Testis (tissue), 3 donors: ENCODE results near the gene CSRP1. TPM values are rescaled to one million over a fixed set of nuclear protein-coding genes. Genes with fewer than 3 reads are reported as not detected.
"Not testable (repeated sequence)": the region's sequence is repeated elsewhere in the genome, so short reads cannot be mapped to it uniquely, and the experiment has no call there.

Experiments
- DNase-seq: peaks from one replicate; pipeline ENCODE4 v3.0.0-alpha.2; 2019
- H3K27ac ChIP-seq, 2 donors: fragments of 200-600 bp; sonication (generic); one replicate each; pipeline ENCODE4 v1.5.1; 2019
- H3K27me3 ChIP-seq: fragments of 200-600 bp; sonication (generic); one replicate; pipeline ENCODE4 v1.5.1; 2019
- H3K36me3 ChIP-seq: fragments of 200-600 bp; sonication (generic); one replicate; pipeline ENCODE4 v1.5.1; 2017; ENCODE audit warnings: low read depth; ENCODE audit errors: missing control alignments
- H3K4me1 ChIP-seq: fragments of 200-600 bp; sonication (generic); one replicate; pipeline ENCODE4 v1.5.1; 2019
- H3K4me3 ChIP-seq, 2 donors: fragments of 200-600 bp; sonication (generic); one replicate each; pipeline ENCODE4 v1.5.1; 2017 to 2019
- H3K9me3 ChIP-seq: fragments of 200-600 bp; sonication (generic); one replicate; pipeline ENCODE4 v1.5.1; 2017
- POLR2A ChIP-seq: fragments of 450-650 bp; IDR thresholded peaks from one replicate; pipeline ENCODE4 v1.6.1; 2017; ENCODE audit warnings: antibody characterized with exemption, mild to moderate bottlenecking, moderate library complexity
- WGBS, 2 donors: methylation state at CpG; one replicate each; pipeline ENCODE4 v1.1.5; 2018; 5-methylcytosine and 5-hydroxymethylcytosine counted together
- intact Hi-C: fragments of 100-400 bp; cut with DNase I; formaldehyde crosslinking; loops from one replicate; pipeline ENCODE4 v1.15.1; 2023; ENCODE audit warnings: low total_unique reads
- polyA plus RNA-seq: library from polyadenylated mRNA; stranded (reverse); fragments of 350-450 nt; fragmentation: Illumina TruSeq; extraction: RNeasy Lipid Tissue Mini Kit (QIAGEN cat#74804); gene quantifications from one replicate; pipeline ENCODE4 v1.2.3, GENCODE V29; 2014; ENCODE audit warnings: low read depth, low replicate concordance; ENCODE audit not compliant: insufficient read depth
- total RNA-seq, 2 donors: library from RNA; depleted of rRNA; stranded (reverse); fragments of >200 nt; gene quantifications; one replicate each; pipeline ENCODE4 v1.2.3, GENCODE V29; 2016
- TF ChIP-seq, protein P1 (sequence below), 3 experiments: fragments of 450-650 bp in 2 of 3; fragments of 200-600 bp in 1 of 3; sonication (generic) in 1 of 3; IDR thresholded peaks; one replicate each; pipeline ENCODE4 v1.5.1; 2016 to 2019; ENCODE audit warnings: antibody characterized with exemption in 3 of 3, mild to moderate bottlenecking in 2 of 3, moderate library complexity in 1 of 3

The CSRP1 gene
- total and polyA plus RNA-seq, 3 donors from 2014 or later: 103 to 217 (median 123) TPM

- WGBS, 2 donors: 89 to 94% methylated on average over 5 of the region's 5 CpGs
- intact Hi-C loops: no loop called here
Observed at GRCh38 chr1:201527879-201528278, 21.0 kb upstream of the CSRP1 start.

GRCh38 chr1:201525193-201525778, 18.4 kb upstream of the CSRP1 start:
- no peaks in the 10 kb centered on the region for H3K36me3 ChIP-seq
- intact Hi-C loops: no loop called here
- no peaks in the 10 kb centered on the region for H3K9me3 ChIP-seq
- no peaks in the 10 kb centered on the region for H3K27me3 ChIP-seq
- DNase-seq: no peak
- H3K27ac ChIP-seq: no peak overlapping the region
- H3K4me3 ChIP-seq: no peak overlapping the region
- TF ChIP-seq, protein P1, sequence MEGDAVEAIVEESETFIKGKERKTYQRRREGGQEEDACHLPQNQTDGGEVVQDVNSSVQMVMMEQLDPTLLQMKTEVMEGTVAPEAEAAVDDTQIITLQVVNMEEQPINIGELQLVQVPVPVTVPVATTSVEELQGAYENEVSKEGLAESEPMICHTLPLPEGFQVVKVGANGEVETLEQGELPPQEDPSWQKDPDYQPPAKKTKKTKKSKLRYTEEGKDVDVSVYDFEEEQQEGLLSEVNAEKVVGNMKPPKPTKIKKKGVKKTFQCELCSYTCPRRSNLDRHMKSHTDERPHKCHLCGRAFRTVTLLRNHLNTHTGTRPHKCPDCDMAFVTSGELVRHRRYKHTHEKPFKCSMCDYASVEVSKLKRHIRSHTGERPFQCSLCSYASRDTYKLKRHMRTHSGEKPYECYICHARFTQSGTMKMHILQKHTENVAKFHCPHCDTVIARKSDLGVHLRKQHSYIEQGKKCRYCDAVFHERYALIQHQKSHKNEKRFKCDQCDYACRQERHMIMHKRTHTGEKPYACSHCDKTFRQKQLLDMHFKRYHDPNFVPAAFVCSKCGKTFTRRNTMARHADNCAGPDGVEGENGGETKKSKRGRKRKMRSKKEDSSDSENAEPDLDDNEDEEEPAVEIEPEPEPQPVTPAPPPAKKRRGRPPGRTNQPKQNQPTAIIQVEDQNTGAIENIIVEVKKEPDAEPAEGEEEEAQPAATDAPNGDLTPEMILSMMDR (IDR thresholded peaks at IDR 0.05): no peak
- no peak for TF ChIP-seq POLR2A
- 94 to 100% methylated on average over 1 of the region's 1 CpG for WGBS, 2 donors
- H3K4me1 ChIP-seq: no peaks in the 10 kb centered on the region

More at GRCh38 chr1:201527879-201528278, 21.0 kb upstream of the CSRP1 start:
- Histone ChIP-seq H3K27ac (no peak overlapping the region), H3K36me3 (no peaks in the 10 kb centered on the region), H3K27me3 (no peaks in the 10 kb centered on the region), H3K4me1 (peaks cover 13% of the 10 kb centered on the region), H3K9me3 (no peaks in the 10 kb centered on the region), H3K4me3 (no peak overlapping the region)
- TF ChIP-seq, protein P1 (IDR thresholded peaks at IDR 0.05): no peak
- no peak for TF ChIP-seq POLR2A
- no peak for DNase-seq

GRCh38 chr1:201520046-201520575, 13.2 kb upstream of the CSRP1 start:
- WGBS, 2 donors: 81 to 84% methylated on average over 11 to 14 of the region's 14 CpGs
- DNase-seq, H3K27me3 ChIP-seq, H3K9me3 ChIP-seq, intact Hi-C loops, H3K36me3 ChIP-seq, H3K27ac ChIP-seq, H3K4me1 ChIP-seq, H3K4me3 ChIP-seq: not testable (repeated sequence)

GRCh38 chr1:201518071-201518470, 11.1 kb upstream of the CSRP1 start:
- no peak for DNase-seq
- intact Hi-C loops: no loop called here
- Histone ChIP-seq H3K27me3 (no peaks in the 10 kb centered on the region), H3K9me3 (no peaks in the 10 kb centered on the region), H3K27ac (no peak overlapping the region), H3K4me3 (no peak overlapping the region), H3K4me1 (peaks cover 8% of the 10 kb centered on the region), H3K36me3 (no peaks in the 10 kb centered on the region)
- TF ChIP-seq, protein P1 (IDR thresholded peaks at IDR 0.05): no peak
- no peak for TF ChIP-seq POLR2A
- 79 to 90% methylated on average over 3 to 5 of the region's 5 CpGs for WGBS, 2 donors

DNA sequence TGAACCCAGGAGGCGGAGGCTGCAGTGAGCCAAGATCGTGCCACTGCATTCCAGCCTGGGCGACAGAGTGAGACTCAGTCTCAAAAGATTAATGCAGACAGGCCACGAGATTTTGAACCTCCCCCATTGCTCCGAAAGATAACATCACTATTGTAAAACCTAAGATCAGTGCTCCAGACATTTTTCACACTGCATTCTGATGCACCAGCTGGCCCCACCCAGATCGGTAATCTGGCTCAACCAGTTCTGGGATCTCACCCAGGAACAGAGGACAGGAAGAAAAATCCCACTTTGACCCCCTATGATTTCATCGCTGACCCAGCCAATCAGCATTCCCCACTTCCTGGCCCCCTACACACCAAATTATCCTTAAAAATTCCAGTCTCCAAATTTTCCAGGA, 10.7 kb upstream of the CSRP1 start:
- DNase-seq: no peak
- no peaks in the 10 kb centered on the region for H3K36me3 ChIP-seq
- no peak overlapping the region for H3K4me3 ChIP-seq
- WGBS, 2 donors: 66 to 73% methylated on average over 7 of the region's 7 CpGs
- no peaks in the 10 kb centered on the region for H3K27me3 ChIP-seq
- intact Hi-C loops: no loop called here
- no peak overlapping the region for H3K27ac ChIP-seq
- H3K9me3 ChIP-seq: no peaks in the 10 kb centered on the region
- no peak for TF ChIP-seq POLR2A
- TF ChIP-seq, protein P1 (IDR thresholded peaks at IDR 0.05): no peak
- H3K4me1 ChIP-seq: peaks cover 10% of the 10 kb centered on the region
